ENCODE data around the gene TLK1. TPM values are rescaled to one million over a fixed set of nuclear protein-coding genes. Genes with fewer than 3 reads are reported as not detected.

The TLK1 gene
- total and polyA plus RNA-seq, 2 donors (not counting 3 experiments of a cell fraction or from before 2014, with no cell fraction given), result 5.8 to 62.7 TPM

DNA sequence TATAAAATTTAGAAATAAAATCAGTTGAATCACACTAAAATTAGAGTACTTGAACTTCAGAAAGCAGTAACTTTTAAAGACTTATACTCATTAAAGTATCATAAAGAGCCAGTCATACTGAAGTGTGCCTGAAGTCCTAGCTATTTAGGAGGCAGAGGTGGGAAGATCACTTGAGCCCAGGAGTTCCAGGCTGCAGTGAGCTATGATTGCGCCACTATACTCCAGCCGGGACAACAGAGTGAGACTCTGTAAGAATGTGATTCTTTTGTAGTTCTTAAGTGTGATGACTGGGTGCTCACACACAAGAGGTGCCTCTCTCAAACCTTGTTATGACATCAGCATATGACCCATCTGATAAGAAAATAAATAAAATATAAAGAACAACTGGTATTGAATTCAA lies 14.6 kb downstream of the TLK1 start:
- FAIRE-seq, result no peak
- H4K20me1 ChIP-seq (replicated peaks; ENCODE audit: control insufficient read depth, extremely low read depth, insufficient read depth, low read length), result peaks cover 8% of the 10 kb centered on the region
- POLR2A ChIA-PET, result no interaction called here

DNA sequence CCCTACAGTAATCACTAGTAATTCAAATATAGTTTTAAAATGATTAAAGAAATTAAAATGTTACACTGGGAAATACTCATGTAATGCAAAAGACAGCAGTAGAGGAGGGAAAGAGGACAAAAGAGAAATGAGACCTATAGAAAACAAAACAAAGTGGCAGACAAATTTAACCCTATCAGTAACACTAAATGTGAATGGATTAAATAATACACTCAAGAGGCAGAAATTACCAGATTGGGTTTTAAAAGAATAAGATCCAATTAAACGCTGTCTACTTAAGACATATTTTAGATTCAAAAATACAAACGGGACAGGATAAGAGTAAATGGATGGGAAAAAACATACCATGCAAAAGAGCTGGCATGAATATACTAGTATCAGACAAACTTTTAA lies 17.0 kb downstream of the TLK1 start:
- POLR2A ChIA-PET, result interaction anchor here (0.6 kb wide), 1 partner anchor 15 kb away, joined by 3 read pairs; no protein-coding TSS in a partner anchor
- Histone ChIP-seq H3K9me3 (replicated peaks; ENCODE audit: control insufficient read depth, insufficient read depth, low read length) (no peaks in the 10 kb centered on the region), H3K9ac (replicated peaks; ENCODE audit: extremely low read depth, insufficient read depth, low read length) (no peak overlapping the region), H3K27me3 (ENCODE audit: control insufficient read depth in 2 of 2, insufficient read depth in 2 of 2, low read length in 2 of 2) (no peaks in the 10 kb centered on the region), H3K4me2 (ENCODE audit: insufficient read depth, low read length) (no peak overlapping the region), H3K9me1 (replicated peaks; ENCODE audit: control insufficient read depth, extremely low read depth, insufficient read depth, low read length) (no peaks in the 10 kb centered on the region), H3K27ac (ENCODE audit: insufficient read depth, low read depth, low read length) (no peak overlapping the region), H4K20me1 (replicated peaks; ENCODE audit: control insufficient read depth, extremely low read depth, insufficient read depth, low read length) (peaks cover 10% of the 10 kb centered on the region), H2AFZ (ENCODE audit: low read depth, low read length) (no peak overlapping the region), H3K4me1 (ENCODE audit: control insufficient read depth, extremely low read depth, insufficient read depth, low read length) (peaks cover 29% of the 10 kb centered on the region), H3K36me3 (ENCODE audit: control insufficient read depth in 2 of 2, extremely low read depth in 1 of 2, insufficient read depth in 2 of 2, low read length in 2 of 2) (no peaks in the 10 kb centered on the region), H3K4me3 (replicated peaks in 1 of 3; ENCODE audit: insufficient read depth in 1 of 3, low read depth in 1 of 3, low read length in 3 of 3) (no peak overlapping the region), H3K79me2 (ENCODE audit: control insufficient read depth, insufficient read depth, low read length) (peaks cover 94% of the 10 kb centered on the region)
- TF ChIP-seq MYC (IDR thresholded peaks at IDR 0.05; ENCODE audit: low read depth, low read length), result no peak
- TF ChIP-seq JUN (IDR thresholded peaks at IDR 0.05; ENCODE audit: borderline replicate concordance, insufficient read depth, insufficient read length, low read depth), result no peak
- TF ChIP-seq EZH2 (IDR thresholded peaks at IDR 0.05; ENCODE audit: borderline replicate concordance, low read depth, low read length, severe bottlenecking), result no peak
- no peak for TF ChIP-seq CTCF (IDR thresholded peaks at IDR 0.05; ENCODE audit: extremely low read depth in 1 of 2, insufficient read depth in 1 of 2, low read depth in 1 of 2, low read length in 2 of 2)
- no peak for TF ChIP-seq FOS (IDR thresholded peaks at IDR 0.05; ENCODE audit: borderline replicate concordance, insufficient read depth, low read length)
- TF ChIP-seq, protein P1, sequence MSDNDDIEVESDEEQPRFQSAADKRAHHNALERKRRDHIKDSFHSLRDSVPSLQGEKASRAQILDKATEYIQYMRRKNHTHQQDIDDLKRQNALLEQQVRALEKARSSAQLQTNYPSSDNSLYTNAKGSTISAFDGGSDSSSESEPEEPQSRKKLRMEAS (IDR thresholded peaks at IDR 0.05; ENCODE audit: insufficient read depth, insufficient read length), result no peak
- TF ChIP-seq POLR2A (IDR thresholded peaks at IDR 0.05; ENCODE audit: low read depth, low read length), result no peak
- no peak for TF ChIP-seq GATA2 (IDR thresholded peaks at IDR 0.05; ENCODE audit: insufficient read depth, insufficient read length, low read depth, low read length)
- TF ChIP-seq POLR2AphosphoS5 (IDR thresholded peaks at IDR 0.05; ENCODE audit: insufficient read depth, low read depth, low read length), result no peak
- dilution Hi-C loops (cut with MboI; ENCODE audit: extremely low pct_ligation_motif_present, low sequenced_read_pairs) (no loop called here), intact Hi-C loops (cut with micrococcal nuclease) (no loop called here)
- FAIRE-seq (no peak), DNase-seq (ENCODE audit: low read depth, low spot score) (no peak)
- CTCF ChIA-PET, result interaction anchor here (0.8 to 1.3 kb wide), 2 partner anchors 11 to 35 kb away, joined by 3 read pairs; no protein-coding TSS in a partner anchor
- no TSS peak for BruUV-seq (replicated peaks)

More for the DNA sequence above, 14.6 kb downstream of the TLK1 start:
- BruUV-seq (replicated peaks), result no TSS peak
- Histone ChIP-seq H3K9me1 (replicated peaks; ENCODE audit: control insufficient read depth, extremely low read depth, insufficient read depth, low read length) (no peaks in the 10 kb centered on the region), H3K36me3 (ENCODE audit: control insufficient read depth in 2 of 2, extremely low read depth in 1 of 2, insufficient read depth in 2 of 2, low read length in 2 of 2) (no peaks in the 10 kb centered on the region), H2AFZ (ENCODE audit: low read depth, low read length) (no peak overlapping the region), H3K9me3 (replicated peaks; ENCODE audit: control insufficient read depth, insufficient read depth, low read length) (no peaks in the 10 kb centered on the region), H3K4me3 (replicated peaks in 1 of 3; ENCODE audit: insufficient read depth in 1 of 3, low read depth in 1 of 3, low read length in 3 of 3) (no peak overlapping the region), H3K4me2 (ENCODE audit: insufficient read depth, low read length) (peak overlapping the region; percentile 51), H3K79me2 (ENCODE audit: control insufficient read depth, insufficient read depth, low read length) (peaks cover 90% of the 10 kb centered on the region), H3K27me3 (ENCODE audit: control insufficient read depth in 2 of 2, insufficient read depth in 2 of 2, low read length in 2 of 2) (no peaks in the 10 kb centered on the region), H3K27ac (ENCODE audit: insufficient read depth, low read depth, low read length) (no peak overlapping the region), H3K4me1 (ENCODE audit: control insufficient read depth, extremely low read depth, insufficient read depth, low read length) (peaks cover 29% of the 10 kb centered on the region), H3K9ac (replicated peaks; ENCODE audit: extremely low read depth, insufficient read depth, low read length) (no peak overlapping the region)
- no peak for DNase-seq (ENCODE audit: low read depth, low spot score)
- CTCF ChIA-PET, result interaction anchor here (2.4 to 2.8 kb wide), 3 partner anchors 9 to 59 kb away, joined by 13 to 22 read pairs (median 14); partner anchors contain the start of gene TLK1
- TF ChIP-seq POLR2AphosphoS5 (IDR thresholded peaks at IDR 0.05; ENCODE audit: insufficient read depth, low read depth, low read length), result no peak
- no peak for TF ChIP-seq EZH2 (IDR thresholded peaks at IDR 0.05; ENCODE audit: borderline replicate concordance, low read depth, low read length, severe bottlenecking)
- TF ChIP-seq POLR2A (IDR thresholded peaks at IDR 0.05; ENCODE audit: low read depth, low read length), result no peak
- no peak for TF ChIP-seq JUN (IDR thresholded peaks at IDR 0.05; ENCODE audit: borderline replicate concordance, insufficient read depth, insufficient read length, low read depth)
- dilution Hi-C loops (cut with MboI; ENCODE audit: extremely low pct_ligation_motif_present, low sequenced_read_pairs) (no loop called here), intact Hi-C loops (cut with micrococcal nuclease) (loop anchor here (1.0 kb wide), 1 partner anchor 13 kb away; no protein-coding TSS in a partner anchor)

Data from endothelial cell of umbilical vein (primary cell).